ENCODE data around the gene GALNT18.

DNA sequence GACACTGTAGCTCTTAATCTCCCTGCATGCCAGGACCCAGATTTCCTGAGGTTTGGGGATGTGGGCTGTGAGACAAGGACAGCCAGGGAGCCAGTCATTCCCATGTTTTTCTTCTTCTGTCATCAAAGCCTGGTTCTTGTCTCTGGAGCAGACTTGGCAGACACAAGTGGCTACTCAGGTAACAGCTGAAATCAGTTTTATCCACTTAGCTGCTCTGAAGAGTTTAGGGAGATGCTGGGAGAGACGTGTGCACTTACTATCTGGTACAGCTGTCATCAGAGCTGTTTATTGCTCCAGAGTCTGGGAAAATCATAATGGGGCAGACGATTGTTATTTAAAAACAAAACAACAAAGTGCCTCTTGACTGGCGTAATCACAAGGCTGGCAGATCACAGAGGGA is 325.4 kb downstream of the GALNT18 start:
- TF ChIP-seq, protein P1, sequence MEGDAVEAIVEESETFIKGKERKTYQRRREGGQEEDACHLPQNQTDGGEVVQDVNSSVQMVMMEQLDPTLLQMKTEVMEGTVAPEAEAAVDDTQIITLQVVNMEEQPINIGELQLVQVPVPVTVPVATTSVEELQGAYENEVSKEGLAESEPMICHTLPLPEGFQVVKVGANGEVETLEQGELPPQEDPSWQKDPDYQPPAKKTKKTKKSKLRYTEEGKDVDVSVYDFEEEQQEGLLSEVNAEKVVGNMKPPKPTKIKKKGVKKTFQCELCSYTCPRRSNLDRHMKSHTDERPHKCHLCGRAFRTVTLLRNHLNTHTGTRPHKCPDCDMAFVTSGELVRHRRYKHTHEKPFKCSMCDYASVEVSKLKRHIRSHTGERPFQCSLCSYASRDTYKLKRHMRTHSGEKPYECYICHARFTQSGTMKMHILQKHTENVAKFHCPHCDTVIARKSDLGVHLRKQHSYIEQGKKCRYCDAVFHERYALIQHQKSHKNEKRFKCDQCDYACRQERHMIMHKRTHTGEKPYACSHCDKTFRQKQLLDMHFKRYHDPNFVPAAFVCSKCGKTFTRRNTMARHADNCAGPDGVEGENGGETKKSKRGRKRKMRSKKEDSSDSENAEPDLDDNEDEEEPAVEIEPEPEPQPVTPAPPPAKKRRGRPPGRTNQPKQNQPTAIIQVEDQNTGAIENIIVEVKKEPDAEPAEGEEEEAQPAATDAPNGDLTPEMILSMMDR (IDR thresholded peaks at IDR 0.05; ENCODE audit: extremely low read depth in 1 of 2, insufficient read depth in 1 of 2, low read depth in 1 of 2, low read length in 2 of 2) = no peak
- TF ChIP-seq POLR2A (IDR thresholded peaks at IDR 0.05; ENCODE audit: low read depth, low read length) (no peak), EZH2 (IDR thresholded peaks at IDR 0.05; ENCODE audit: borderline replicate concordance, low read depth, low read length, severe bottlenecking) (no peak), POLR2AphosphoS5 (IDR thresholded peaks at IDR 0.05; ENCODE audit: insufficient read depth, low read depth, low read length) (no peak), JUN (IDR thresholded peaks at IDR 0.05; ENCODE audit: borderline replicate concordance, insufficient read depth, insufficient read length, low read depth) (no peak)

Data from endothelial cell of umbilical vein (primary cell).